Inferior parietal cortex (tissue), 1 donor: ENCODE measurements around the gene CNR2.
"Not testable (repeated sequence)": the region's sequence is repeated elsewhere in the genome, so short reads cannot be mapped to it uniquely, and the experiment has no call there.

ENCODE experiments used
- DNase-seq: peaks from one replicate; pipeline ENCODE4 v3.0.0-alpha.2; 2016; ENCODE audit errors: extremely low spot score

Gene CNR2

DNA sequence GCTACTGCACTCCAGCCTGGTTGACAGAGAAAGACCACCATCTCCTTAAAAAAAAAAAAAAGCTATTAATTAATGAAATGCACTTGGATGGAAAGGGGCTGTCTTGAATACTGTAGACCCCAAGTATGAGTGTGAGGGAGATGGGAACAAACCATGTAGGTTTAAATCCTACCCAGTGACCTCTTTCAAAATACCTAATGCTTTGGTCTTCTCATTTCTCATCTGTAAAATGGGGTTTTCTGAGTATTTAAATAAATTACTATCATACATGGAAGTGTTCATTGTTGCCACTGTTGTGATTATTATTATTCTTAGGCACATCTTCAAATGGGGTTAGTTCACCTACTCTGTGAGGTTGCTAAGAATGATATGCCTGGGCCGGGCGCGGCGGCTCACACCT, 27.9 kb downstream of the CNR2 start:
- no peak for DNase-seq

DNA sequence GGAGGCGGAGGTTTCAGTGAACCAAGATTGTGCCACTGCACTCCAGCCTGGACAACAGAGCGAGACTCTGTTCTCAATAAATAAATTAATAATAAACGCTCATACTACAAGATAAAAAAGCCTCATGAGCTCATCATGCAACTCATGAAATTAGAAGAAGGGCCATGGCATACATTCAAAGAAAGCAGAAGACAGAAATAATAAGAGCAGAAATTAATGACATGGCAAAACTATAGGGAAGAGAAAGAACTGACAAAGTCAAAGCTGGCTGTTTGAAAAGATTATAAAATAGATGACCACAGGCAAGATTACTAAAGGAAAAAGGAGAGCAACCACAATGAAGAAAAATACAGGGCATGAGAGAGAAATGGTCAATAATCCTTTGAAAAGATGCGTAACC, 30.4 kb downstream of the CNR2 start:
- no peak for DNase-seq

DNA sequence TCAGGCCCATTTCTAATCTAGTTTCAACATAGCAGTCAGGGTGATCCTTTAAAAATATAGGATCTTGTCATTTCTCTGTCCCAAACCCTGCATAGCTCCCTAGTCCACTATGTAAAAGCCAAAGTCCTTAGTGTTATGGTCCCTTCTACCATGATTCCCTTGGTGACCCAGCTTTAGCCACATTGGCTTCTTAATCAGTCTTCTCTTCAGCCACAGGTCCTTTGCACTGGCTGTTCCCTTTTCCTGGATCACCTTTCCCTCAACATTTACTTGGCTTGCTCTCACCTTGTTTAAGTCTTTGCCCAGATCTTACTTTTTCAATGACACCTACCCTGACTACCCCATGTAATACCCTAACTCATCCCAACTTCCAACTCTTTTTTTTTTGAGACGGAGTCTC, 33.4 kb downstream of the CNR2 start:
- DNase-seq = no peak

DNA sequence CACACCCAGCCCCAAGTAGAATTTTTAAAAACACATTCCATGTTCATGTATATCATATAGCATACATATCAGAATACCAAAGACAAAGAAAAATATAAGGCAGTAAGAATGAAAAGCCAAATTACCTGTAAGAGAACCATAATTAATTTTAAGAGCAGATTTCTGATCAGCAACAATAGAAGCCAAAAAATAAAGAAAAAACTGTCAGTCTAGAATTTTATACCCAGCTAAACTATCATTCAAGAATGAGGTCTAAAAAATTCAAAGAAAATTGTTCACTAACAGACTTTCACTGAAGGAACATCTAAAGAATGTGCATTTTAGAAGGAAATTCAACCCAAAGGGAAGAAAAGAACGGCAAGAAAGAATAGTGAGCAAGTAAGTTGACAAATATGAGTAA, 34.5 kb downstream of the CNR2 start:
- no peak for DNase-seq

DNA sequence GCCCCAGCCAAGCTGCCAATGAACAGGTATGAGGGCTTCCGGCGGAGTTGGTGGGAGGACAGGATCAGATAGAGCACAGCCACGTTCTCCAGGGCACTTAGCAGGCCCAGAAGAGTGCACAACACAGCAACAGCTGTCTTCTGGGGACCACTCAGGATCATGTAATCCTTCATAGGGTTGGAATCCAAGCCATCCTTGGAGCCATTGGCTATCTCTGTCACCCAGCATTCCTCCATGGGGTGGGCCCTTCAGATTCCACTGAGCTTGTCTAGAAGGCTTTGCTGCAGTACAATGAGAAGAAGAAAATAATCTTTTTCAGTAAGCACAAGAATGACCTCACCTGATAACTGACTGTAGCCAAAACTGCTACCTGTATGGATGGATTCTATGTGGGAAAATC, 37.8 kb downstream of the CNR2 start:
- DNase-seq = no peak

DNA sequence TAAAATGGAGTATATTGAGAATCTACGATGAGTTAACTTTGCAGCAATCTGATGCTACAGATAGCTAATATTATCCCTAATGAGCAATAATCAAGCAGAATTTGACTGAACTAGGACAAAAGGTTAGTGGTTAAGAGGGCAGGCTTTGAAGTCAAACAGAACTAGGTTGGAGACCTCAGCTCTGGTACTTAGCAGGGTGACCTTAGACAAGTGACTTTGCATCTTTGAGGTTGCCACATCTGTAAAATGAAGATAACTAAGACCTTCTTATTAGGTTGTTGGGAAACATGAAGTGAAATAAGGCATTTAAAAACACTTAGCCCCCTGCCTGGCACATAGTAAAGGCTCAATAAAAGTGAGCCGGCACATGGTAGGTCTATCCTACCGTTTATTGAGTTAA, 40.7 kb downstream of the CNR2 start:
- no peak for DNase-seq

DNA sequence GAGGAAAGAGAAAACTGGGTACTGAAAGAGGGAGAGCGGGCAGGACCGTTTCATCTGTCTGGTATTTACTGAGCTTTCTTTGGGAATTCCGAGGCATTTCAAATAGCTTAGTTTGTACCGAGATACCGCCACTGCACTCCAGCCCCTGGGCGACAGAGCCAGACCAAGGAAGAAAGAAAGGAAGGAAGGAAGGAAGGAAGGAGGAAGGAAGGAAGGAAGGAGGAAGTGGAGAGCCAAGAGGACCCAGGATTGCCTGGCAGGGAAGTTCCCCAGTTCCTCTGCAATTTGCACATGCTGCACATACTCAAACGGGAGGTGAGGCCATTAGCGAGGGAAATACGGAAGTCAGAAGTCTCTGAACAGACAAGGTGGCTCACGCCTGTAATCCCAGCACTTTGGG, 44.1 kb downstream of the CNR2 start:
- DNase-seq = no peak

DNA sequence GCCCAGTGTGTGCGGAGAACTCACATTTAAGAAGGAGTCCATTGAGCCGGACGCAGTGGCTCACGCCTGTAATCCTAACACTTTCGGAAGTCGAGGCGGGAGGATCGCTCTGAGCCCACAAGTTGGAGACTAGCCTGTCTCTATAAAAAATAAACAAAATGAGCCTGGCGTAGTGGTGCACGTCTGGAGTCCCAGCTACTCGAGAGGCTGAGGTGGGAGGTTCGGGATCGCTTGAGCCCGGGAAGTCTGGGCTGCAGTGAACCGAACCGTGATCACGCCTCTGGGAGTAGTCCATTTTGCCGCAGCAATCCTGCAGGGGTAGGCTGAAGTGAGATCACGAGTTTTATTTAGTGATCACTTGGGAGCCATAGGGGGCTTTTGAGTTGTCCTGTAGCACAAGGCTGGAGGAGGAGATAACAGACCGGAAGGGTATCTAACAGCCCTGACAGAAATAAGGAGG, 44.6 kb downstream of the CNR2 start:
- no peak for DNase-seq

DNA sequence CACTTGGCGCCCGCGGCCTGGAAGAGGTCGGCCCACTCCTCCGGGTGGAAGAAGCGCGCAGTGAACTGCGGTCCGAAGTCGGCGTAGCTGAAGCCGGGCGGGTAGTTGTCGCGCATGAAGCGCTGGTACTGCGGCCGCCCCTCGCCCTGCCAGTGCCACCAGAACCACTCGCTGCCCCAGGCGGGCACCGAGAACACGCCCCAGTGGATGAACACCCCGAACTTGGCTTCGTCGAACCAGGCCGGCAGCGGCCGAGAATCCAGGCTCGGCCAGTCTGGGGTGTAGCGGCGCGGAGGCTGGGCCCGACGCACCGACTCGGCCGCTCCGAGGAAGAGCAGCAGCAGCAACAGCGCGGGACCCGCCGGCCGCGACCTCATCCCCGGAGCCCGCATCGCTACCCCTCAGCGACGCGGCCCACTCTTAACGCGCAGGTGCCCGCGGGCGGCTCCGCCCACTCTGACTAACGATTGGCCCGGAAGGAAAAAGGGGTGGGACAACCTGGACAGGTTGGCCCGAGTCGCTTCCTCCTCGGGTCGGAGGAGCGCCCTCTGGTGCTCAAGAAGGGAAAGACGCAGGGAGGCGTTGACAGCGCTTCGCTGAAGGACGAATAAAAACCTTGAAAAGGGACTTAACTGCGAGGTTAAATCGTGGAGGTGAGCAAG, 45.1 kb downstream of the CNR2 start, which contains the start of gene FUCA1:
TSS of gene FUCA1 (minus strand) at position 396 of the 662 bp plus-strand sequence. CDS start at position 392, 4 bp downstream.
- peak; percentile 98 for DNase-seq

DNA sequence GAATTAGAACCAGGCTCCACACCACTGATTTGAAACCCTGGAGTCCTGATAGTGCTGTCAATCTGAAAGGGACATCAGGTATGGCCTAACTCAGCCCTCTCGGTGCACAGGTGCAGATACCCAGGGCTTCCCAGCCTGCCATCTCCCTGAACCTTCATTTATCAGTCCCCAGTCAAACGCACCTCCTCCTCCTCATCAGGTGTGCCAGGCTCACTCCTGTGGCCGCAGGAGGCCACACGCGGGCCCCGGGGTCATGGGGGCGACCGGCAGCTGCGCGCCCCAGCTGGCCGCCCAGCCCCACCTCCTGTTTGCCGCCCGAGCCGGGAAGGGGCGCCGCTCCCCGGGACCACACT, 45.6 kb downstream of the CNR2 start:
- DNase-seq = no peak

DNA sequence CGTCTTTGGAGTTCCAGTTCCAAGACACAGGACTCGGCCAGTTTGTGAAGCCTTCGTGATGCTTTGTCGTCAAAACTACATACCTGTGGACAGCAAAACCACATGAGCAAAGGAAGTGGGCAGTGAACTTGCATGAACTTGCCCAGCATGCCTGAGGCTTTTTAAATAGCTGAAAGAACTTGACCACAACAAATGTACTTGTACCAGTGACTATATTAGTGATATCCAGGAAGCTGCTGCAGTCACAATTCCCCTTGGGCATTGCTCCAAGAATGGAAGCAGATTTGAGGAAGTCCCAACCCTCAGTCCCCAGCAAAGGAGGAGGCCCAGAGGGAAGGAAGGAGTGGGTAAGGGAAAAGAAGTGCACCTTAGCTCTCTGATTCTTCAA, 47.6 kb downstream of the CNR2 start:
- DNase-seq = no peak

DNA sequence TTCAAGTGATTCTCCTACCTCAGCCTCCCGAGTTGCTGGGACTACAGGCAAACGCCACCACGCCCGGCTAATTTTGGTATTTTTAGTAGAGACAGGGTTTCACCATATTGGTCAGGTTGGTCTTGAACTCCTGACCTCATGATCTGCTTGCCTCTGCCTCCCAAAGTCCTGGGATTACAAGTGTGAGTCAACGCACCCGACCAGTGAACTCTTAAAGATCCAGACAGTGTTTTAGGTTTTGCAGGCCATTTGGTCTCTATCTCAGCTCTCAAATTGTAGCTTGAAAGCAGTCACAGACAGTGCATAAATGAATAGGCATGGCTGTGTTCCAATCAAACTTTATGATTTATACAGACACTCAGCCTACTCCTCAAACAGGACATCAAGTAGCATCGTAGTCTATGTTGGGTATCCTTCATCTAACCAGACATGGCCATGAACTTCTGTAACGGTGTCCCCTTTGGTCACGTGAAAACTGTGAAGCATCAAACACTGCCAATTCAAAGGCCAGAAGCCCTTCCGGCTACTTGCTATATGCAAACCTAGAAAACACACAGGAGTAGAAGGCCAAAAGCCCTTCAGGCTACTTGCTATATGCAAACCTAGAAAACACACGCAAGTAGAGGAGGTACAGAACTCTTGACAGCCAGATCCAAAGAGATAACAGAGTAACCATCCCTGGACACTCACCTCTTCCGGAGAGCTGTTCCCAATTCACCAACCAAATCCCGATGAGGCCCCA, 48.2 kb downstream of the CNR2 start:
- DNase-seq = no peak

DNA sequence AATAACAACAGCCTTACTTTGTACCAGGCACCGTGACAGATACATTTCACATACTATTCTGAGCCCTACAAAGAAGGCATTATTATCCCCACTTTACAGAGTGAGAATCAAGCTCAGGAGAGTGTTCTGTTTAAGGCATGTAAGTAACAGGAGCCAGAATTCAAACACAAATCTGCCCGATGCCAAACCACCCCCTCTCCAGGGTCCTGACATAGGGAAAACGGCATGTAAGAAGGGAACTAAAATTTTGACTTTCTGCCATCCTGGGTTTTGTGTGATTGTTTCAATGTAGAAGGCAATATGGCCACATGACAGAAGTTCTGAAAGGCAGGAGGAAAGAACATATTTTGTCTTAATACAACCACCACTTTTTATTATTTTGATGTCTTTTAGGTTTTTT, 50.5 kb downstream of the CNR2 start:
- DNase-seq = no peak

DNA sequence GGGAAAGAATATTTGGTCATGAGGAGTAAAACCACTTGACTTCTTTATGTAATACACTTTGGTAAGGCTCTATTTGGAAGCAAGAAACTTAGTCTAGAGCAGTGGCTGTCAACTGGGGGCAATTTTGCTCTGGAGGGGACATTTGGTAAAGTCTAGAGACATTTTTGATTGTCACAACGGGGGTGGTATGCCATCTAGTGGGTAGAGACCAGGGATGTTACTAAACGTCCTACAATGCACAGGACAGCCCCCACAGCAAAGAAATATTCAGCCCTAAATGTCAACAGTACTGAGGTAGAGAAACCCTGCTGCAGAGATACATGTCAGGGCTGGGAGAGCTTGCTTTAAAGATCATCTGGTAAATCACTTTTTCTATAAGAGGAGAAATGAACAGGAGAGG, 58.6 kb downstream of the CNR2 start:
- no peak for DNase-seq

DNA sequence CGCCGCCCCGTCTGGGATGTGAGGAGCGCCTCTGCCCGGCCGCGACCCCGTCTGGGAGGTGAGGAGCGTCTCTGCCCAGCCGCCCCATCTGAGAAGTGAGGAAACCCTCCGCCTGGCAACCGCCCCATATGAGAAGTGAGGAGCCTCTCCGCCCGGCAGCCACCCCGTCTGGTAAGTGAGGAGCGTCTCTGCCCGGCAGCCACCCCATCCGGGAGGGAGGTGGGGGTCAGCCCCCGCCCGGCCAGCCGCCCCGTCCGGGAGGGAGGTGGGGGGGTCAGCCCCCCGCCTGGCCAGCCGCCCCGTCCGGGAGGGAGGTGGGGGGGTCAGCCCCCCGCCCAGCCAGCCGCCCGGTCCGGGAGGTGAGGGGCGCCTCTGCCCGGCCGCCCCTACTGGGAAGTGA, 60.0 kb downstream of the CNR2 start:
- DNase-seq = not testable (repeated sequence)

DNA sequence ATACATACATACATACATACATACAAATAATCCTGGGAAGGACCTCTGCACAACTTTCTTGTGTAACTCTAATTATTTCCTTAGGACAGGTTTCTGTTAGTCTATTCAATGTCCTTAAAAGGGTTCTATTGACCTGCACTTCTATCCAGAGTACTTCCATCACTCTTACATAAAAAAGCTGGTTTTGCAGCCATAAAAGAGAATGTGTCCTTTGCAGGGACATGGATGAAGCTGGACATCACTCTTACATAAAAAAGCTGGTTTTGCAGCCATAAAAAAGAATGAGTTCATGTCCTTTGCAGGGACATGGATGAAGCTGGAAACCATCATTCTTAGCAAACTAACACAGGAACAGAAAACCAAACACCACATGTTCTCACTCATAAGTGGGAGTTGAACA, 61.8 kb downstream of the CNR2 start:
- DNase-seq = not testable (repeated sequence)

DNA sequence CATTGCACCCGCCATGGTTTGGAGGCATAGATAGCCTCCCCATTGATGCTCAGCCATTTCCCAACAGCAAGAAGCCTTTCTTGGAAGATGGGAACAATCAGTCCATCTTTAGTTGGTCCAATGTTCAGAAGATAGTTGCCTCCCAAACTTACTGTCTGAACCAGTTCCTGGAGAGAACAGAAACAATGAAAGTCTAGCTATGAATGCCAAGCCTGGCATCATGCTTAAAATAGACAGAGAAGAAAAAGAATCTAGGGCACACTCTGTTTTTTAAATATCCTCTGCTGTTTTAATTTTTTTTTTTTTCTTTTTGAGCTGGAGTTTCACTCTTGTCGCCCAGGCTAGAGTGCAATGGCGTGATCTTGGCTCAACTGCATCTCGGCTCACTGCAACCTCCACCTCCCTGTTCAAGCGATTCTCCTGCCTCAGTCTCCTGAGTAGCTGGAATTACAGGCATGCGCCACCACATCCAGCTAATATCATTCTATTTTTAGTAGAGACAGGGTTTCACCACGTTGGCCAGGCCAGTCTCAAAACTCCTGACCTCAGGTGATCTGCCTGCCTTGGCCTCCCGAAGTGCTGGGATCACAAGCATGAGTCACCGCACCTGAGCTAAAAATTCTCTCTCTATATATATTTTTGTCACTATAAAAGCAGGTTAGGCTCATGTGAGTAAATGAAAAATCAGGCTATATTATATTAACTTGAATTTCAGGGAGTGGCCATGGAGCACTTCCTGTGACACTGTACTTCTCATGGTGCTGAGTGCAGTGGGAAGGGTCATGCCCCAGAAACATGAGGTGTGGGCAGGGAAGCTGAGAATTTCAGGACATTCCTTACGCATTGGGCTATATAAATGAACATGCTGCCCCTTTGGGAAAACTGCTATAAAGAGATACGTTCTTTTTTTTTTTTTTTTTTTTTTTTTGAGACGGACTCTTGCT, 64.2 kb downstream of the CNR2 start:
- no peak for DNase-seq

DNA sequence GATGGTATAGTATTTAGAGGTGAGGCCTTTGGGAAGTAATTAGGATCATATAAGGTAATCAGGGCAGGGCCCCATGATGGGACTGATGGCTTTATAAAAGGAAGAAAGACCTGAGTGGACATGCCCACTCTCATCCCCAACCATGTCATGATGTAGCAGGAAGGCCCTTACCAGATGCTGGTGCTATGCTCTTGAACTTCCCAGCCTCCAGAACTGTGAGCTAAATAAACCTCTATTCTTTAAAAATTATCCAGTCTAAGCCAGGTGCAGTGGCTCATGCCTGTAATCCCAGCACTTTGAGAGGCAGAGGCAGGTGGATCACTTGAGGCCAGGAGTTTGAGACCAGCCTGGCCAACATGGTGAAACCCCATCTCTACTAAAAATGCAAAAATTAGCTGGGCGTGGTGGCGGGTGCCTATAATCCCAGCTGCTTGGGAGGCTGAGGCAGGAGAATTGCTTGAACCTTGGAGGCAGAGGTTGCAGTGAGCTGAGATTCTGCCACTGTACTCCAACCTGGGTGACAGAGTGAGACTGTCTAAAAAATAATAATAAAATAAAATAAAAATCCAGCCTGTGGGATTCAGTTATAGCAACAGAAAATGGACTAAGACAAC, 65.6 kb downstream of the CNR2 start:
- not testable (repeated sequence) for DNase-seq

DNA sequence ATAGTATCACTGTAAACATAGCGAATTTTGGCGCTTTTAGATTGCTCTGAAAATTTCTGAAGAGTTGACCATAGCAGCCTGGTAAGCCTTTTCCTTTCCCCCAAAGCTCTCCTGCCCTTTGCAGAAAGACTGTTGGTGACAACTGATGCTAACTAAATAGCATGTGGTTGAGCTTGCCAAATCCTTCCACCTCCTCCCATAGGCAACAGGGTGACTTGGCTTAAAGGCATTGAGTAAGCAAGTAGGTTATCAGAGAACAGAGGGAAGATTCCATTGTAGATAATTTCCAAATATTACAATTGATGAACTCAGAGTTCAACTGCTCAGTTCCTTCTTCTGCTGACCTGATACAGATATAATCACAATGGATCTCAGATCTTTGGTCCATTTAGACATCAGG, 68.0 kb downstream of the CNR2 start:
- DNase-seq = no peak

DNA sequence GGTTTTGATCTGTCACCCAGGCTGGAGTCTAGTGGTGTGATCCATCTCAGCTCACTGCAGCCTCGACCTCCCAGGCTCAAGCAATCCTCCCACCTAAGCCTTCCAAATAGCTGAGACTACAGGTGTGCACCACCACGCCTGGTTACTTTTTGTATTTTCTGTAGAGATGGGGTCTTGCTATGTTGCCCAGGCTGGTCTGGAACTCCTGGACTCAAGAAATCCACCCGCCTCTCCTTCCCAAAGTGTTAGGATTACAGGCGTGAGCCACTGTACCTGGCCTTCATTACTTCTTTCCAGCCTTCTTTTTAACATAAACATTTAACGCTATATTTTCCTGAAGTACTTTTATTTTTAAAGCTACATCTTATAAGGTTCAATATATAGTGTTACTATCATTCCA, 69.5 kb downstream of the CNR2 start:
- no peak for DNase-seq

DNA sequence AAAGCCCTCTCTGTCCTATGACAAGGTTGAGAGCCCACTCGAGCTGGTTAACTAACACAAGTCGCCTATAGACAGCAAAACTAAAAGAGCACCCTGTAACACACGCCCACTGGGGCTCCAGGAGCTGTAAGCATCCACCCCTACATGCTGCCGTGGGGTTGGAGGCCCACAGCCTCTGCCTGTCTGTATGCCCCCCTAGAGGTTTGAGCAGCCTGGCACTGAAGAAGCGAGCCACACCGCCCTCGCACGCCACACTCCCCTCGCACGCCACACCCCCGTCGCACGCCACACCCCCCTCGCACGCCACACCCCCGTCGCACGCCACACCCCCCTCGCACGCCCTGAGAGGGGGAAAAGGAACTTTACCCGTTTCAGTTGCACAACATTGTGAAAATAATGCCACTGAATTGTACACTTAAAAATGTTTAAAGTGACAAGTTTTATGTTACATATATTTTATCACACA, 74.7 kb downstream of the CNR2 start:
- no peak for DNase-seq

DNA sequence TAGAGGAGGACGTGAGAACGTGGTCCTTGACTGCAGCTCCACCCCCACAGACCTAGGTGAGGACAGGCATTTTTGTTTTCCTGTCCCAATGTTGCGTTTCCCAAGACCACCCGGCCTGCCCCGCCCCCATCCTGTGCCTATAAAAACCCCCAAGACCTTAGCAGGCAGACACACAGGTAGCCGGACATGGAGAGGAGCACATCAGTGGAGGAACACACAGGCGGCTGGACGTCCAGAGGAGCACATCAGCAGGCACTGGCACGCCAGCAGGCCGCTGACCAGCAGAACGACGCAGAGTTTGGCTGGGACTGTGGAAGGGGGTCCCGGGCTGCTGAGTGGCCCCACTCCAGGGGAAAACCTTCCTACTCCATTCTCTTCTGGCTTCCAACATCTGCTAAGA, 75.3 kb downstream of the CNR2 start:
- no peak for DNase-seq
